Measurements from ENCODE around the gene ADGRL4.
"Not testable (repeated sequence)": the region's sequence is repeated elsewhere in the genome, so short reads cannot be mapped to it uniquely, and the experiment has no call there.

Gene ADGRL4

DNA sequence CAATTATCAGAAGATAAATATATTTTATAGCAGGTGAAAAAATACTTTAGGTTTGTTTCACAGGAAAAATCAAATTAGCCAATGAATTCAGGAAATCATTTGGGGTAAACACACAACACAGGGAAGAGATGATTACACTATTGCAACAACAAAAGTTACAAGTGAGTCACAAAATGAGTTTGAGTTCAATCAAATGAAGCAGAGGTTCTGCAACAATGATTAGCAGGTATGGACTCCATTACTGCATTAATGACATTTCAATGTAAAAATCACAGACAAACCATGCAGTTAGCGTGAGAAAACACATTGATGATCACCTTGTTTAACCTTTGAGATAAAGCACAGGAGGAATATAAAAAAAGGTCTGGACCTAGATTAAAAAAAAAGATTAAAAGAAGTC, 9.7 kb downstream of the ADGRL4 start:
- DNase-seq (ENCODE audit: low read depth): no peak
- no peak overlapping the region for H3K4me3 ChIP-seq (ENCODE audit: low read depth, low read length)
- TF ChIP-seq, protein P1, sequence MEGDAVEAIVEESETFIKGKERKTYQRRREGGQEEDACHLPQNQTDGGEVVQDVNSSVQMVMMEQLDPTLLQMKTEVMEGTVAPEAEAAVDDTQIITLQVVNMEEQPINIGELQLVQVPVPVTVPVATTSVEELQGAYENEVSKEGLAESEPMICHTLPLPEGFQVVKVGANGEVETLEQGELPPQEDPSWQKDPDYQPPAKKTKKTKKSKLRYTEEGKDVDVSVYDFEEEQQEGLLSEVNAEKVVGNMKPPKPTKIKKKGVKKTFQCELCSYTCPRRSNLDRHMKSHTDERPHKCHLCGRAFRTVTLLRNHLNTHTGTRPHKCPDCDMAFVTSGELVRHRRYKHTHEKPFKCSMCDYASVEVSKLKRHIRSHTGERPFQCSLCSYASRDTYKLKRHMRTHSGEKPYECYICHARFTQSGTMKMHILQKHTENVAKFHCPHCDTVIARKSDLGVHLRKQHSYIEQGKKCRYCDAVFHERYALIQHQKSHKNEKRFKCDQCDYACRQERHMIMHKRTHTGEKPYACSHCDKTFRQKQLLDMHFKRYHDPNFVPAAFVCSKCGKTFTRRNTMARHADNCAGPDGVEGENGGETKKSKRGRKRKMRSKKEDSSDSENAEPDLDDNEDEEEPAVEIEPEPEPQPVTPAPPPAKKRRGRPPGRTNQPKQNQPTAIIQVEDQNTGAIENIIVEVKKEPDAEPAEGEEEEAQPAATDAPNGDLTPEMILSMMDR (conservative IDR thresholded peaks at IDR 0.05; ENCODE audit: low read depth, low read length): no peak

DNA sequence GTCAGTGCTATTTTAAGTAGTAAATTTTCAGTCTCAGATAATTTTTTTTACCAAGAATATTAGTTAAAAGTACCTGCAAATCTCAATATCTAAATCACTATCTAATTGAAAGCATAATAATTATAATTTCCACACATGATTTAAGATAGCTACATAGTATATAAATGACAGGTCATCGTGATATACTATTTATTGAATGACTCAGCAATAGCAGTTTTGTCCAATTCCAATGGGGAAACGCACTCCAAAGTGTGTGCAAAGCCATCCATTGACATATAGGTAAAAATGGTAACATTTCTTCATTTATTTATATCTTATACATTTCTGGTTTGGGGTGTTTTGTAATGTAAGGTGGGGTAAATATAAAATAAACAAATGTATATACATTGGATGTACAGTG, 19.5 kb downstream of the ADGRL4 start:
- TF ChIP-seq, protein P1 (conservative IDR thresholded peaks at IDR 0.05; ENCODE audit: low read depth, low read length): no peak
- no peak for DNase-seq (ENCODE audit: low read depth)
- no peak overlapping the region for H3K4me3 ChIP-seq (ENCODE audit: low read depth, low read length)

DNA sequence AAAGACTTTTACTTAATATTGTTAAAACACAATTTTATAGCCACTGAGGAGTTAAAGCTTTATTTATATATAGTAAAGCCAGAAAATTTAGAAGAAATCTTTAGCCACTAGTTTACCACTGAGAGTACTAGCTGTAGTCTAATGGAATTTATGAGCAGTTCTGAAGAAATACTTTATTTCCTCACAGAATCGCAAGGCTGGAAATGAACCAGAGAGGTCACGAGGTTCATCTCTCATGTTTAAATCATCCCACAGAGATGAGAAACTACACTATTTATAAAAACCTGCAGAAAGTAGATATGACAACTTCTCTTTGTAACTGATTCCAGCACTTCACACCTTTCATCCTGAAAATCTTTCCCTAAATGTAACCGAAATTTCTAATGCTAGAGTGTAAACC, 26.0 kb downstream of the ADGRL4 start:
- TF ChIP-seq, protein P1 (conservative IDR thresholded peaks at IDR 0.05; ENCODE audit: low read depth, low read length): no peak
- no peak overlapping the region for H3K4me3 ChIP-seq (ENCODE audit: low read depth, low read length)
- peak; percentile 41 for DNase-seq (ENCODE audit: low read depth)

DNA sequence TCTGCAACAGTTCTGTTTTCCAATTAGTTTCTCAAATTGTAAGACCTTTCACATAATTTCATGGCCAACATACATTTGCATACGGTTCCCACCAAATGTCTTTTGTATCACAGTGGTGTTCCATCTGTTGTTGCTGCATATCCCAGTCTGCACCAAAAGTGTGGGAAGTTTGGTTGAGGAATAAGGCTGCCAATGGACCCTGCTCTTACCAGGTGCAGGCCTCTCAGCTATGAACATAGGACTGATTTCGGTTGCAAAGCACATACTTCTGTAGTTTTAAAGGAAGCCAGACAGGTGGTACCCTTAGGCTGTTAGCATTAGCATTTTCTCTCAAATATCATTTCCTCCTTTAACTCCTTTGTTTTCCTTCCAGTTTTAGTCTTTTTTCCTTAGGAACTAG, 33.8 kb downstream of the ADGRL4 start:
- H3K4me3 ChIP-seq (ENCODE audit: low read depth, low read length): no peak overlapping the region
- TF ChIP-seq, protein P1 (conservative IDR thresholded peaks at IDR 0.05; ENCODE audit: low read depth, low read length): no peak
- DNase-seq (ENCODE audit: low read depth): no peak

DNA sequence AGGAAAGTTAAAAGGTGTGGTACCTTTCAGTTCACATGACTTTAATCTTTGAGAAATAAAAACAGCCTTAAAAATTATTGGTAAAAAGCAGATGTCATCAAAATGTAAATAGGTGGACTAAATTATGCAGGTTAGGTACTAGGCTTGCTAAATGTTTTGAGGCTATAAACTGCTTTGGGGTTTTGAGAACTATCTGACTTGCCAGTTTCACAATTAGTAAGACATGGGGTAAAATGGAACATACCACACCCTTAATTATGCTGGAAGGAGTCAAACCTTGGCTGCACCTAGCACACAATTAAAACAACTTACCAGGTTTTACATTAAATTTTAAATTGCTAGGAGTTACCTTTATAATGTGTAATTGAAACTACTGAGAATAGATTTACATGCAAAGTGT, 39.4 kb downstream of the ADGRL4 start:
- DNase-seq (ENCODE audit: low read depth); H3K4me3 ChIP-seq (ENCODE audit: low read depth, low read length): not testable (repeated sequence)

DNA sequence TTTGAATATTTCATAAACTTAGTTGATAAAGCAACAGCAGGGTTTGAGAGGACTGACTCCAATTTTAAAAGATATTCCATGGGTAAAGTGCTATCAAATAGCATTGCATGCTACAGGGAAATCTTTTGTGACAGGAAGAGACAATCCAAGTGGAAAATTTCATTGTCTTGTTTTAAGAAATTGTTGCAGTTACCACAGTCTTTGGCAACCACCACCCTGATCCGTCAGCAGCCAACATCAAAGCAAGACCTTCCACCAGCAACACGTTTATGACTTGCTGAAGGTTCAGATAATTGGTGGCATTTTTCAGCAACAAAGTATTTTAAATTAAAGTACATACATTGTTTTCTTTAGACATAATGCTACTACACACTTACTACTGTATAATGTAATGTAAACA, 47.8 kb downstream of the ADGRL4 start:
- no peak for DNase-seq (ENCODE audit: low read depth)
- no peak overlapping the region for H3K4me3 ChIP-seq (ENCODE audit: low read depth, low read length)

DNA sequence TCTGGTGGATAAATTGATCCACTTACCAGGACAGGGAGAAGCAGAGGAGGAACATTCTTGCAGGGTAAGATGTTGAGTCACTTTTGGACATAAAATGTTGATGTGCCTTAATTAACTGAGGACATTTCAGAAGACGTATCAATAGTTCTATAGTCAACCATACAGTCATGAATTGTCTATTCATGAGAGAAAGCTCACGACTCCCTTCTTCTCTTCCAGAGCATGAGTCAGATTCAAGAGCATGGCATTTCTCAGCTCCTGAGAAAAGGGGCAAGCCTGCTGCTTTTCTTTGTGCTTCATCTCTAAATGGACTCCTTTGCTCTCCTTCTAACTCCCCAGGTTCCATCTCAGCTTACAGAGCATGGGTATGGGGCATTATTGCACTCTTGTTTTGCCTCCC, 55.7 kb downstream of the ADGRL4 start:
- DNase-seq (ENCODE audit: low read depth): peak; percentile 24
- no peak overlapping the region for H3K4me3 ChIP-seq (ENCODE audit: low read depth, low read length)
- TF ChIP-seq, protein P1 (conservative IDR thresholded peaks at IDR 0.05; ENCODE audit: low read depth, low read length): no peak

More for the DNA sequence above, 47.8 kb downstream of the ADGRL4 start:
- TF ChIP-seq, protein P1 (conservative IDR thresholded peaks at IDR 0.05; ENCODE audit: low read depth, low read length): no peak

DNA sequence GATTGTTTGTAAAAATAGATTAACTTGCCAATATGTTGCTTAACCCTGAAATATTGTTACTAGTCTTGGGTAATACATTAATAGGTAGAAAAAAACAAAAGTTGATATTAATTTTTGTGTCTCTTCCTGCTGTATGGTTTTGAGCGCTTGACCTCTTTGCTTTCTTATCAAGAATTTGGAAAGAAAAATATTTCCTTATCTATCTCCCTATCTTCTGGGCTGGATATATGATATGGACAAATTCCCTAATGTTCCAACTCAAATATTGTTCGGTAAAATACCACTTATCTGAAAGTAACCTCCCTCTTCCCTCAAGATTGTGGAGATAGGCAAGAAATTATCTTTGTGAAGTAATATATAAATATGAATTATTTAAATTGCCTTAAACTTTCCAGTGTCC, 57.3 kb downstream of the ADGRL4 start:
- no peak overlapping the region for H3K4me3 ChIP-seq (ENCODE audit: low read depth, low read length)
- DNase-seq (ENCODE audit: low read depth): no peak
- TF ChIP-seq, protein P1 (conservative IDR thresholded peaks at IDR 0.05; ENCODE audit: low read depth, low read length): no peak
